Anterior cingulate cortex (tissue), 58 donors: ENCODE measurements around the gene OLIG1.

Experiments
- DNase-seq, 58 donors: peaks; one replicate each; lab custom pipeline; 2025; lab: John Stamatoyannopoulos, UW

Gene OLIG1

DNA sequence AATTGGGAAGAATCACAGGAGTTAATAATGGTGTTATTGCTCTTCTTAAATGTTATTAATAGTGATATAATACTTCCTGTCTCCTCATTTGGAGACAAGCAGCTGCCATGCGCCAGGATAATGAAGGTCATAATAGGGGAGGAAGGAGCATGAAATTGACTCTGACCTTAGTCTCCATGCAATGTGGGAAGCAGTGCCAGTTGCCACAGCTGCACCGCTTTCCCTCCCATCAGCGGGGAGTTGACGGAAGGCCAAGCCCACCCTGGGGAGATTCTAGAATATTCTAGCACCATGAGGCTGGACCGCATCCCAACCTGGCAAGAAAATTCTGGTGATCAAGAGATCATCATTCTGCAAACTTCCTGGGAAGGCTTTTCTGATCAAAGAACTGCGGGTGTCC, 11.0 kb upstream of the OLIG1 start:
- peak in 4 of 58 donors; percentile 19 to 50 (median 44) for DNase-seq

DNA sequence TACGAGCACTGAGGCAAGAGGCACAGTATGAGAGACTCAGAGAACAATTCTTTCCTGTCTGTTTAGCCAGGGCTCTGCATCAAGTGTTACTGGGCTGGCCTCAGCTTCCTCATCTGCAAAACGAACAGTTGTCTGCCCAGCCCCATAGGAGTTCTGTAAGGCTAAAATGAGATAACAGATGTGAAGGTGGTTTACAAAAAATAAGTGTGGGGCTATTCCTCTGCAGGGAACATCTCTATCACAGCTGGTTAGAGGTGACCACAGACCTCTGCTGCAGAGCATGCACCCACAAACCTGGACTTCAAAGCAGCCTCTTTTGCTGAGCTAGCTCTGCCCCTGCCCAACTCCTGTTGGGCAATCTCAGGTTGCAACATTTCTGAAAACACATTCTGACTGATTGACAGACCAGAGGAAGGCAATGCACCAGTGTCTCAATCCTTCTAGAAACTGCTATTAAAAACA, 10.5 kb upstream of the OLIG1 start:
- peak in 6 of 58 donors; percentile 13 to 52 (median 31) for DNase-seq

DNA sequence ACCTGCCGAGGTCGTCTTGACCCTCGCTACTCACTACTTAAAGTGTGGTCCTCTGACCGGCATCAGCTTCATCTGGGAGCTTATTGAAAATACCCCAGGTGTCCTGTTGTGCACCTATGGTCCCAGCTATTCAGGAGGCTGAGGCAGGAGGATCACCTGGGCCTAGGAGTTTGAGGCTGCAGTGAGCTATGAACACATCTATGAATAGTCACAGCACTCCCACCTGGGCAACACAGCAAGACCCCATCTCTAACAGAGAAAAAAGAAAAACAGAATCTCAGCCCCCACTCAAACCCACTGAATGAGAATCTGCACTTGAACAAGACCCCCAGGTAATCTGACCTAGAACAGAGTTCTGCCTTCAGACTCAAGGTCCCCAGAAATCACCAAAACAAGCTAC, 8.7 kb upstream of the OLIG1 start:
- DNase-seq, result no peak

DNA sequence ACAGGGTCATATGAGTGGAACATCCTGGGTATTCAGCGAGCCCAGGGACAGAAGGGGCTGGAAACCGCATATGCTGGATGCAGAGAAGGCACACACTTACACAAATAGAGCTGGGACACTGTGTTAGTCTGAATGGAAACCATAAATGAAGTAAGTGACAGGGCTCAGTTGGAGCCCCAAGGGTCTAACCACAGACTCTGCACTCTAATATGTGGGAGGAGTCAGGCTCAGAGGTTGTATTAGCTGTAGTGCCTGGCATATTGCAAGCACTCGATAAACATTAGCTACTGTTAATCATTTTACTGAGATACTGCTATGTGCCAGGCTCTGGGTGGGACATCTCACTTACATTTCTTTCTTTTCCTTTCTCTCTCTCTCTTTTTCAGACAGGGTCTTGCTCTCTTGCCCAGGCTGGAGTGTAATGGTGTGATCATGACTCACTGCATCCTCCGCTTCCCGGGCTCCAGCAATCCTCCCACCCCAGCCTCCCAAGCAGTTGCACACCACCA, 6.5 kb upstream of the OLIG1 start:
- no peak for DNase-seq

DNA sequence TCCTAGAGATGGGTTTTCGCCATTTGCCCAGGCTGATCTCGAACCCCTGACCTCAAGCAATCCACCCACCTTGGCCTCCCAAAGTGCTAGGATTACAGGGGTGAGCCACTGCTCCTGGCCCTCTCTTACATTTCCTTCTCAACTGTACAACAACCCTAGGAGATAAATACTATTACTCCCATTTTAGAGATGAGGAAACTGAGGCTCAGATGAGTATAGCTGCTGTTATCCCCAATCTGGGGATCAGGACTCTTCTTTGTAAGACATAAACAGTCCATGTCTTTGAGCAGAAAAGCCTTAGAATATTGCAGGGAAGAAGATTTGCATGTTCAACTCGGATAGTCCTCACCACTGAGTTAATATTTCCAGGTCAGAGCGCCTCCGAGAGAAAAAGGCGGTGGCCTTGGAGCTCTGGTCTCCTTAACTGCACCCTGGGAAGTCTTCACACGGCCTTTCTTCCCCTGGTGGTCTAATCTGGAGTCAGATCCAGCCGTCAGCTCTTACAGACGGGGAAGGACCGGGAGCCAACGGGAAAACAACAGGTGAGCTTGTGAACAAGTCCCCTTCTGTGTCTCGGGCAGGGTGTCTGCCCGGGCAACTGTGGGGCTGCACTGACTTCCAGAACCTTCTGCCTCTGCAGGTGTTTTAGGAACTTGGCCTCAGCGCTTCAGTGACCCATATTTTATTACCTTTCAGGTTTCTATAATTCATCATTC, 5.9 kb upstream of the OLIG1 start:
- DNase-seq, result peak in 14 of 58 donors; percentile 22 to 72 (median 42)

DNA sequence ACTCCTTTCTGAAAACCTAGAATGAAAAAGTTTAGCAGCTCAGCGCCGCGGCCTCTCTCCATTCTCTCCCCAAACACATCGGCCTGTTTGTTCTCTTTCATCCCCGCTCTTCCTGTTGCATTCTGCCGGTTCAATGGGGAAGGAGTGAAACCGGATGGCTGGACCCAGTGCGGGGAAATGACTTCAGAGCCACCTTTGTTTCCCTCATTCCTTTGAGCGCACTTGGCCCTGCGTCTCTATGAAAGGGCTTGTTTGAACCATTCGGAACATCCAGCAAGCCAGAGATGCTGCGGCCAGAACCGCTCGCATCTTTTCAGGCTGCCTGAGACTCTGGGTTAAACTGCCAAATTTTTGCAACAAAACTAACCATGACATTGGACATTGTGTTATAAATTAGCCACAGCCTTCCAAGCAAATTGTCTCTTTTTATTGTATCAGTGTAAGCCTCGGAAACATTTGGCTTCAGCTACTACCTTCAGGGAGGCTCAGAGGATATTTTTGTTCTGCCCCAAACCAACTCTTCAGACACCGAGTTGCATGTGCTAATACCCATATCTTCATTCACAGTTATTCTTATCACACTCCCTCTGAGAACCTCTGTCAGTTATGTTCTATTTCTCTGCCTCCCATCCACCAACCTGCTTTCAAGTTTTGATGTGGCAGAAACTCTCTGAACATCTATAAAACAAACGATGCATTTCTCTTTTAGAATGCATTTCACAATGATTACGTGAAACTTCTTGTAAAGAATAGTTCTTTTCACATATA, 5.1 kb upstream of the OLIG1 start:
- peak in 46 of 58 donors; percentile 14 to 80 (median 54) for DNase-seq

DNA sequence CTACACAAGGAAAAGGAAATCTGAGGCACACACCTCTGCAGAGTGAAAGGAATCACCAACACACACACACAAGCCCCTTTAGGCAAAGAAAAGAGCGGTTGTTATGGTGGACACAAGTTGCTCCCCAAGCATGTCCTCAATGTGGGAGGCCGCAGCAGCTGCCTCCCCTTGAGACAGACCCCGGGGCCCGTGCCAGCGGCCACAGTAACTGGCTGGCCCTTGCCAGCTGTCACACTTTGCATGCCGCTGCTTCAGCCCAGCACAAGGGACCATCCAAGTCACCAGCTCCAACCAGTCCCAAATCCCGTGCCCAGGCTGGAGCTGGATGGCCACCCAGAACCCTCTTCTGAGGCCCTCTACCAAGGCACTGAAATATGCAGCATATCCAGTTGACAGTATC, 2.9 kb upstream of the OLIG1 start:
- peak in 9 of 58 donors; percentile 7 to 34 (median 22) for DNase-seq

DNA sequence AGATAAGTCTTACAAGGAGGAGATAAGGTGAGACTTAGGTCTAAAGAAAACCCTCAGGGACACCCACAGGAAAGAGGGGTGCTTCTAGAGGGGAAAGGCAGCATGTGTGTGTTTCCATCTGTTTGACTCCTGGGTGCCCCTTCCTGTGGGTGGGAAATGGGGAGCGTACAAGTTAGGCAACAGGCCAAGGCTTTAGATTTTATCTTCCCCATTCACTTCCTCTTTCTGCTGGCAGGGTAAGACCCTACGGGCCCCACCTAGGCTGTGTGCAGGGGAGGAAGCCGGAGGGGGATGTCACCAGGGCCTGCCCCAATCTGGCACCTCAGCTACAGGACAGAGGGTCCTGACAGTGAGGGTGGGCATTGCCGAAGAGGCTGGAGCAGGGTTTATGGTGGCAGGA, 2.5 kb upstream of the OLIG1 start:
- no peak for DNase-seq

DNA sequence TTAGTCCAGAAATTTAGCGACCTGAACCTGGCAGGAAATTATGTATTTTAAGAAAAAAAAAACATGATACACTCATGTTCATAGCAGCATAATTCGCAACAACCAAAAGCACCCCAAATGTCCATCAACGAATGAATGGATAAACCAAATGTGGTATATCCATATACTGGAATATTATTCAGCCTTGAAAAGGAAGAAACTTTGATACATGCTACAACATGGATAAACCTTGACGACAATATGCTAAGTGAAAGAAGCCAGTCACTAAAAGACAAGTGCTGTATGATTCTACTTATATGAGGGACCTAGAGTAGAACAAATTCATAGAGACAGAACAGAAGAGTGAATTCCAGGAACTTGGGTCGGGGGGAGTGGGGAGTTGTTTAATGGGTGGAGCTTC, 698 bp upstream of the OLIG1 start:
- no peak for DNase-seq

DNA sequence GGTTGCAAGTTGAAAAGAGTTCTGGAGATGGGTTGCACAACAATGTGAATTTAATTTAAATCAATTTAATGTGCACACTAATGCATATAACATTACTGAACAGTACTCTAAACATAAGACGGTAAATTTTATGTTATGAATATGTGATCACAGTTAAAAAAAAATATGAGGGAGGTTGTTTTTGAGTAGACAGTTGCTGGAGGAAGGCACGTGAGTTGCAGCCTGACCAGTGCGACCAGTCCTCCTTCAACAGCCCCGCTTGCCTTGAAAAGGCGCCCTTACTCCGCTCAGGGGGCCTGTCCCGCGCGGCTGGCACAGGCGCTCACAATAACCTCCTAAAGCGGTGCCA, 322 bp upstream of the OLIG1 start:
- no peak for DNase-seq

DNA sequence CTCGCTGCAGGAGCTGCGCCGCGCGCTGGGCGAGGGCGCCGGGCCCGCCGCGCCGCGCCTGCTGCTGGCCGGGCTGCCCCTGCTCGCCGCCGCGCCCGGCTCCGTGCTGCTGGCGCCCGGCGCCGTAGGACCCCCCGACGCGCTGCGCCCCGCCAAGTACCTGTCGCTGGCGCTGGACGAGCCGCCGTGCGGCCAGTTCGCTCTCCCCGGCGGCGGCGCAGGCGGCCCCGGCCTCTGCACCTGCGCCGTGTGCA, 730 bp downstream of the OLIG1 start:
- peak in 1 of 58 donors; percentile 39 for DNase-seq

DNA sequence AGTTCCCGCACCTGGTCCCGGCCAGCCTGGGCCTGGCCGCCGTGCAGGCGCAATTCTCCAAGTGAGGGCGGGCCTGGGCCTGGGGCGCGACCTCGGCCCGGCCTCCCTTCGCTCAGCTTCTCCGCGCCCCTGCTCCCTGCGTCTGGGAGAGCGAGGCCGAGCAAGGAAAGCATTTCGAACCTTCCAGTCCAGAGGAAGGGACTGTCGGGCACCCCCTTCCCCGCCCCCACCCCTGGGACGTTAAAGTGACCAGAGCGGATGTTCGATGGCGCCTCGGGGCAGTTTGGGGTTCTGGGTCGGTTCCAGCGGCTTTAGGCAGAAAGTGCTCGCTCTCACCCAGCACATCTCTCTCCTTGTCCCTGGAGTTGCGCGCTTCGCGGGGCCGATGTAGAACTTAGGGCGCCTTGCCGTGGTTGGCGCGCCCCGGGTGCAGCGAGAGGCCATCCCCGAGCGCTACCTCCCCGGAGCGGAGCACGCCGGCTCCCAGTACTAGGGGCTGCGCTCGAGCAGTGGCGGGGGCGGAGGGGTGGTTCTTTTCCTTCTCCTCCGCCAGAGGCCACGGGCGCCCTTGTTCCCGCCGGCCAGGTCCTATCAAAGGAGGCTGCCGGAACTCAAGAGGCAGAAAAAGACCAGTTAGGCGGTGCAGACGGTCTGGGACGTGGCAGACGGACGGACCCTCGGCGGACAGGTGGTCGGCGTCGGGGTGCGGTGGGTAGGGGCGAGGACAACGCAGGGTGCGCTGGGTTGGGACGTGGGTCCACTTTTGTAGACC, 1.2 kb downstream of the OLIG1 start:
- peak in 16 of 58 donors; percentile 12 to 49 (median 26) for DNase-seq

DNA sequence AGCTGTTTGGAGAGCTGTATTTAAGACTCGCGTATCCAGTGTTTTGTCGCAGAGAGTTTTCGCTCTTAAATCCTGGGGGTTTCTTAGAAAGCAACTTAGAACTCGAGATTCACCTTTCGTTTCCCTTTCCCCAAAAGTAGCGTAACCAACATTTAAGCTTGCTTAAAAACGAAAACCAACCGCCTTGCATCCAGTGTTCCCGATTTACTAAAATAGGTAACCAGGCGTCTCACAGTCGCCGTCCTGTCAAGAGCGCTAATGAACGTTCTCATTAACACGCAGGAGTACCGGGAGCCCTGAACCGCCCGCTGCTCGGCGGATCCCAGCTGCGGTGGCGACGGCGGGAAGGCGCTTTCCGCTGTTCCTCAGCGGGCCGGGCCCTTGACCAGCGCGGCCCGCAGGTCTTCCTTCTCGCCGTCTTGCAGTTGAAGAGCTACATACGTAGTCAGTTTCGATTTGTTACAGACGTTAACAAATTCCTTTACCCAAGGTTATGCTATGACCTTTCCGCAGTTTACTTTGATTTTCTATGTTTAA, 1.9 kb downstream of the OLIG1 start:
- DNase-seq, result peak in 2 of 58 donors; percentile 14 to 23

DNA sequence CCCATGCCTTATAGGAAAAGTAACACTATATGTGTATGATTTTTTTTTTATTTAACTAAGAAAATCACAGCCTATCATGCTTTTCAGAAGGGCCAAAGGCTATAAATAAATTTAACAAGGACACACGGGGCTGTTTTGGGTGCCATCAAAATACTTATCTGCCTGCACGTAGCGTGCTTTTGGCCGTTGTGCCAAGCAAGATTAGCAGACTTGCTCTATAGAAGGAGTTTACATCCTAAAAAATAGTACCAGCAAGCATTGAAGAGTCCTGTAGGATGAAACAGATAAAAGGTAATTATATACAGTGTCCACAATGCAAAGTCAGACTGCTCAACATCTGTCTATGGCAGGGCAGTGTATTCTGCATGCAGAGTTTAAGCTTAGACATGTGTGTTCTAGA, 3.7 kb downstream of the OLIG1 start:
- DNase-seq, result no peak

DNA sequence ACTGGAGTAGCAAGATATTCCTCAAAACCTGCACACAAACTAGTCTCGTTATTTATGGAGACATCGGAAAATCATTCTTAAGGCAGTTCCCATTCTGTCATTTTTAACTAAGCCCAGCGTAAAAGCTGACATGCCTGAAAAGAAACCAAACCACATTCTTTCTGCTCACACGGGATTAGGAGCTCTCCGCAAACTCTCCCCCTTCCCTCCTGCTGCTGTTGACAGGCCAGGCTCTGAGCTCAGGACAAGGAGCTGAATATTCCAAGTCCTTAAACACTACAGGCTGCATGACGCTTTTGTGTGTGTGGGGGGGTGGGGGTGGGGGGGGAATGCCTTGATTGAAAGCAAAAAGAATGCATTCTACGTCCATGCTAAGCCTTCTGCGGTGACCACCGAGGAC, 5.2 kb downstream of the OLIG1 start:
- peak in 6 of 58 donors; percentile 19 to 35 (median 30) for DNase-seq

DNA sequence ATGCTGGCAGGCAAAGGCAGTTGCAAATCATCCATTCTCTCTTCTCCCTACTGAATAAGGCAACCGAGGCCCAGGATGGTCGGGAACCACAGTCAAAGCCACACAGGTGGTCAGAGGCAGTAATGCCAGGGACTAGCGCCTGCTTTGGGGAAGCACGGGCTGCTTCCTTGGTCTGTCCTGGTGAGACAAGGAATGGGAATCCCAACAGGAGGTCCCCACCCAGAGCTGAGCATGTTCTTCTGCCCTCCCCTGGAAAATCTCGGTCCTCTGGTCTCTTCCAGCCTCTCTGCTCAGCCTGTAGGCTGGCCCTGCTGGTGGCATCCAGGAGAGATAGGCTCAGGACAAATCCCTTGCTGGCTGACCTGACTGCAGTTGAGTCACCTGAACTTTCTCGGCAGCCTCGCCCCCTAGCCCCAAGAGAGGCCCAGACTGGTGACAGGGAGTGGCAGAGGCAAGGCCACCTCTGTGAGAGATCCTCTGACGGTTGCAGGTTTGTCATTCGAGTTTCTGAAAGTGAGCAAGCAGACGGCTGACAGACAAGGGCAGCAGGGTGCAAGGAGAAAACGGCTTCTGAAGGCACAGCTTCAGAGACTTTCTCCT, 5.8 kb downstream of the OLIG1 start:
- no peak for DNase-seq

DNA sequence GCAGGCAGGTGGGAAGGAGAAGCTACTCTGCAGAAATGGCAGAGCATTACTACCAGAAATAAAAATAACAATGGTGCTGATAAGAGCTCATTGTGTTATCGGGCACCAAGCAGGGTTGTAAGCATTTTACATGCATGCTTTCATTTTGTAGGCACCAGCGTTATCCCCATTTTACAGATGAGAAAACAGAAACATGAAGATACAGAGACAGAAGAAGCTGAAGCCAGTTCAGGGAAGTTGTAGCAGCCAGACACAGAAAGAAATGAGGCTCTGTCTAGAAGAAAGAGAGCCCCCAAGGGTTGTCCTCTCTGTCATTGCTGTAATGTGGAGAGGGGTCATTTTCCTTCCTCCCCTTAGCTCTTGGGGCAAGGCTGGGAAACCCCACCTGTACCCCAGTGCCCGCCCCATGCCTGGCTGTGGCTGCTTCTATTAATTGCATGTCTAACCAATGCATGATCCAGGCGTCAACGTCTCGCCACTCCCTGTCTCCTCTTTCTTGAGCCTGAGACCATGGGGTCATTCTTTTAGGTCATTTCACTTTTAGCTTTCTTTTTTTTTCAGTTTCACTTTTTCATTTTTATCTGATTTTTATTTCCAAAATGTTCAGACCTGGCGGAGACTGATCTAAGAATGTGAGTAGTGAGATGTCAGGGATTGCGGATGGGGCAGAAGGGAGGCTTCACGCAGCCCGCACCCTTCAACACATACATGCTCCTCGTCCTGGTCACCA, 6.8 kb downstream of the OLIG1 start:
- no peak for DNase-seq

DNA sequence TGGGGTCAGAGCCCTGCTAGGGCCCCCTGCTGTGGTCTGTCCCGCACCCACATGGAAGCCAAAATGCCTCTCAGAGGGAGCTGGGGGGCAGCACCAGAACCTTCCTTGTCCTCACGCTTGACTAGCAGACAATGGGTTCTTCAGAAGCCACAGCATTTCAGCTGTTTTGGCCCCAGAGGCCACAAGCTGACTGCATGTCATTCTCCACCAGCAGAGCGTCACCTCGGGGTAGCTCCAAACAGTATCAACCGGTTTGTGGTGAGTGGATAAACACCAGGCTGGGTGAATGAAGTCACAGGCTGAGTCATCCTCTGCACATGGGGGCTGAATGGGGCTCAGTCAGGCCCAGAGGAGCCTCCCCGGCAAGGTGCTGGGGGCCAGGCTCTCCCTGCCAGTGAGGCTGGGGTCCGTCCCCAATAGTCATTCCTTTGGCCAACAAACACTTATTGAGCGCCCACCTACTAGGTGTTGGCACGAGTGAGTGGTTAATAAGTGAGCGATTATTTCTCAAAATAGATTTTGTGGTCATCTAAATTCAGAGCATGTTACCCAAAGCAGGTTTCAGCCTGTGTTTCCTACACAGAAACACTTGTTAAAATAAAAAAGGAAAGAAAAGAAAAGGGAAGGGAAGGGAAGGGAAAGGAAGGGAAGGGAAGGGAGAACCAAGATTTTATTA, 9.1 kb downstream of the OLIG1 start:
- DNase-seq, result peak in 52 of 58 donors; percentile 10 to 95 (median 74)

DNA sequence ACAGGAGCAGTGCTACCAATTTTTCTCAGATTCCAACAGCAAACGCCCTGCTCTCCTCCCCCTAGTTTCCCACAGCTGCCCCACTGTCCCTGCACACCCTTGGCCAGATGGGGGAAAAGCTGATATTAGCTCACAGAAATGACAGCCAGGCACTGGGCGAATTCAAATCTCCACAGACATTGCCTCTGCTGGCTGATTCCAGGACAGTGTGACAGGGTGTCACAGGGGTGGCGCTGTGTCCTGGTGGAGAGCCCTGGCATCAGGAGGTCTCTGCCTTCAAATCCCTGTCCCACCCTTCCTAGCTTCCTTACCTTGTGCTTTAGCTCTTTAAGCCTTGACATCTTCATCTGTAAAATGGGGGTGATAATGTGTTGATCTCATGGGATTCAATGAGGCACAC, 10.4 kb downstream of the OLIG1 start:
- peak in 8 of 58 donors; percentile 15 to 42 (median 25) for DNase-seq
